ENCODE data around the gene RPA3.

GRCh38 chr7:7757576-7757975, 39.2 kb upstream of the RPA3 start:
- TF ChIP-seq, protein P1, sequence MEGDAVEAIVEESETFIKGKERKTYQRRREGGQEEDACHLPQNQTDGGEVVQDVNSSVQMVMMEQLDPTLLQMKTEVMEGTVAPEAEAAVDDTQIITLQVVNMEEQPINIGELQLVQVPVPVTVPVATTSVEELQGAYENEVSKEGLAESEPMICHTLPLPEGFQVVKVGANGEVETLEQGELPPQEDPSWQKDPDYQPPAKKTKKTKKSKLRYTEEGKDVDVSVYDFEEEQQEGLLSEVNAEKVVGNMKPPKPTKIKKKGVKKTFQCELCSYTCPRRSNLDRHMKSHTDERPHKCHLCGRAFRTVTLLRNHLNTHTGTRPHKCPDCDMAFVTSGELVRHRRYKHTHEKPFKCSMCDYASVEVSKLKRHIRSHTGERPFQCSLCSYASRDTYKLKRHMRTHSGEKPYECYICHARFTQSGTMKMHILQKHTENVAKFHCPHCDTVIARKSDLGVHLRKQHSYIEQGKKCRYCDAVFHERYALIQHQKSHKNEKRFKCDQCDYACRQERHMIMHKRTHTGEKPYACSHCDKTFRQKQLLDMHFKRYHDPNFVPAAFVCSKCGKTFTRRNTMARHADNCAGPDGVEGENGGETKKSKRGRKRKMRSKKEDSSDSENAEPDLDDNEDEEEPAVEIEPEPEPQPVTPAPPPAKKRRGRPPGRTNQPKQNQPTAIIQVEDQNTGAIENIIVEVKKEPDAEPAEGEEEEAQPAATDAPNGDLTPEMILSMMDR (conservative IDR thresholded peaks at IDR 0.05): no peak
- TF ChIP-seq ZFX (IDR thresholded peaks at IDR 0.05): no peak
